Right lobe of liver (tissue), 4 donors: ENCODE measurements around the gene MEIS2.

Experiments used
- CTCF ChIP-seq, 4 donors: fragments of 200-600 bp in 3 of 4; fragments of 450-650 bp in 1 of 4; IDR thresholded peaks; one replicate each; pipeline versions ENCODE4 v1.5.1 to v1.8.0; 2016 to 2022; ENCODE audit warnings: antibody characterized with exemption in 4 of 4, mild to moderate bottlenecking in 2 of 4
- POLR2A ChIP-seq: fragments of 450-650 bp; IDR thresholded peaks from one replicate; pipeline ENCODE4 v1.6.1; 2017; ENCODE audit warnings: antibody characterized with exemption, mild to moderate bottlenecking
- donor health status: DM: no; HTN: no; CAD: no.
- donor health status: DM: no; HTN: no; CAD: no.
- donor health status: DM: no; HTN: yes; CAD: no.

- TF ChIP-seq POLR2A (no peak), CTCF (IDR thresholded peaks at IDR 0.05) (no peak)
Observed at GRCh38 chr15:37038716-37039106, 61.6 kb downstream of the MEIS2 start.
